ENCODE data around the gene PTTG1.
A peak's percentile ranks its signal among the peaks of the same experiment; 100 is the strongest.
"Not testable (repeated sequence)": the region's sequence is repeated elsewhere in the genome, so short reads cannot be mapped to it uniquely, and the experiment has no call there.

The PTTG1 gene

GRCh38 chr5:160423099-160423498 is 1.4 kb downstream of the PTTG1 start:
- peak; percentile 23 for DNase-seq (ENCODE audit: low spot score)

- DNase-seq (ENCODE audit: low spot score): no peak
These were observed 6.0 kb downstream of the PTTG1 start for GRCh38 chr5:160427607-160428006.

- DNase-seq (ENCODE audit: low spot score): no peak
These were observed 10.5 kb downstream of the PTTG1 start for GRCh38 chr5:160432196-160432595.

GRCh38 chr5:160432787-160433186 is 11.1 kb downstream of the PTTG1 start:
- no peak for DNase-seq (ENCODE audit: low spot score)

GRCh38 chr5:160434022-160434531 is 12.4 kb downstream of the PTTG1 start:
- no peak for DNase-seq (ENCODE audit: low spot score)

- DNase-seq (ENCODE audit: low spot score): no peak
These were observed 13.9 kb downstream of the PTTG1 start for GRCh38 chr5:160435532-160435931.

GRCh38 chr5:160436017-160436416 is 14.4 kb downstream of the PTTG1 start:
- no peak for DNase-seq (ENCODE audit: low spot score)

- not testable (repeated sequence) for DNase-seq (ENCODE audit: low spot score)
These were observed 15.0 kb downstream of the PTTG1 start for GRCh38 chr5:160436661-160437060.

- no peak for DNase-seq (ENCODE audit: low spot score)
These were observed 15.6 kb downstream of the PTTG1 start for GRCh38 chr5:160437271-160437670.

- DNase-seq (ENCODE audit: low spot score): peak; percentile 72
These were observed 16.9 kb downstream of the PTTG1 start for GRCh38 chr5:160438316-160439204.

- DNase-seq (ENCODE audit: low spot score): peak; percentile 89
These were observed 17.5 kb downstream of the PTTG1 start for GRCh38 chr5:160439205-160439600.

- DNase-seq (ENCODE audit: low spot score): no peak
These were observed 19.7 kb downstream of the PTTG1 start for GRCh38 chr5:160441311-160441781.

- DNase-seq (ENCODE audit: low spot score): no peak
These were observed 21.3 kb downstream of the PTTG1 start for GRCh38 chr5:160442824-160443431.

GRCh38 chr5:160444407-160444806 is 22.8 kb downstream of the PTTG1 start:
- no peak for DNase-seq (ENCODE audit: low spot score)

- no peak for DNase-seq (ENCODE audit: low spot score)
These were observed 23.5 kb downstream of the PTTG1 start for GRCh38 chr5:160445132-160445531.

GRCh38 chr5:160445751-160446150 is 24.1 kb downstream of the PTTG1 start:
- no peak for DNase-seq (ENCODE audit: low spot score)

GRCh38 chr5:160448886-160449285 is 27.2 kb downstream of the PTTG1 start:
- DNase-seq (ENCODE audit: low spot score): no peak

- DNase-seq (ENCODE audit: low spot score): no peak
These were observed 27.8 kb downstream of the PTTG1 start for GRCh38 chr5:160449458-160449857.

- no peak for DNase-seq (ENCODE audit: low spot score)
These were observed 28.7 kb downstream of the PTTG1 start for GRCh38 chr5:160450164-160450932.

- DNase-seq (ENCODE audit: low spot score): no peak
These were observed 29.6 kb downstream of the PTTG1 start for GRCh38 chr5:160451281-160451680.

GRCh38 chr5:160452036-160452435 is 30.4 kb downstream of the PTTG1 start:
- DNase-seq (ENCODE audit: low spot score): no peak

GRCh38 chr5:160452795-160453194 is 31.1 kb downstream of the PTTG1 start:
- no peak for DNase-seq (ENCODE audit: low spot score)

Data from CD4-positive, alpha-beta T cell treated with Interleukin-15 for 4 hours (primary cell).